ENCODE data around the gene CHD6. TPM values are rescaled to one million over a fixed set of nuclear protein-coding genes. Genes with fewer than 3 reads are reported as not detected.

Gene CHD6
- total and polyA plus RNA-seq, 2 experiments from 2014 or later: 12.6 to 24.9 TPM

DNA sequence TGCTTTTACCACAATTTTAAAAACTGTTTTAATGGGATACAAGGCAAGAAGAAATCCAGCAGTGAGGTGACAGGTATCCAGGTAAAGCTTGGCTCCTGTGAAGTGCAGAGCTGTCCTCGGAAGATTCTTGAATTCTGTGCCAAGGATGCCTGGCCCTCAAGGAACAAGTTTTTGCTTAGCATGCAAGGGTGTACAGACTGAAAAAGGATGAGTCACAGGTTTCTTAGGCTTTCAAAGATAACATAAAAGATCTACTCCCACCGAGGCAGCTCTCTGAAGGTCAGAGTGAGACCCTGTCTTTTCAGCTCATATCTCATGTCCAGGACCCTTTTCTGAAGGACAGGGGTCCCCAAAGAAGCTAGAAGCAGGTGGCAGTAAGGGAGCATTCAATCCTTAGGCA, 83.3 kb downstream of the CHD6 start:
- Histone ChIP-seq H3K4me1 (ENCODE audit: insufficient read depth) (peaks cover 8% of the 10 kb centered on the region), H3K9me3 (ENCODE audit: low read depth) (no peaks in the 10 kb centered on the region), H3K4me2 (ENCODE audit: unreplicated experiment) (no peak overlapping the region), H2AFZ (no peak overlapping the region), H3K27me3 (replicated peaks; ENCODE audit: insufficient read depth) (no peaks in the 10 kb centered on the region), H4K20me1 (ENCODE audit: insufficient read depth) (no peaks in the 10 kb centered on the region; the same call in 1 of the 2 replicates), H3K9me2 (ENCODE audit: insufficient read depth) (no peaks in the 10 kb centered on the region), H3K9ac (no peak overlapping the region), H3K36me3 (ENCODE audit: low read depth) (0 out of 2 replicates have a peak, but pooled peaks cover 2% of the 10 kb centered on the region), H3K79me2 (ENCODE audit: insufficient read depth) (peaks cover 48% of the 10 kb centered on the region), H3F3A (ENCODE audit: insufficient read depth) (no peaks in the 10 kb centered on the region), H3K27ac (no peak overlapping the region), H3K4me3 (no peak overlapping the region)
- TF ChIP-seq EZH2phosphoT487 (IDR thresholded peaks at IDR 0.05; ENCODE audit: insufficient read depth, low read depth) (no peak), EZH2 (IDR thresholded peaks at IDR 0.05; ENCODE audit: insufficient read depth, poor library complexity, severe bottlenecking) (no peak)
- DNase-seq: peak; percentile 16
- in situ Hi-C loops (cut with MboI): no loop called here
- WGBS, 2 experiments (ENCODE audit: low coverage in 1 of 2, low lambda C conversion rate in 2 of 2, missing lambda C conversion rate in 2 of 2): 95% methylated on average over 2 of the region's 2 CpGs

DNA sequence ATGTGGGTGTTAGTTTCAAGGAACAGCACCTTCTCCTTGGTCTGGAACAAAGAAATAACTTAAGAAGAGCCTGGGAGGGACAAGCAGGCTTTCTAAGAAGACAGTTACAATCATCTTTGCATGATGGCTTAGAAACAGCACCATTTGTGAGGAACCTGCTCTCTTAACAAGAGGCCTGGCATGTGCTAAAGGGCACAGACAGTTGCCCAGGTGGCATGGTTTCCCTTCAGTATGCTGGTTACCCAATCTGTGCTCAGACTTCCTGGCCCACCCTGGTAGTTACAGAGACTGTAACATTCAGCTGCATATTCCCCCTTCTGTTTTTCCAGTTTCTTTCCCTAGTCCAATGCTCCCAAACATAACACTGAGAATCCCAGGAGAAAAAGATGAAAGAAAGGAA, 84.0 kb downstream of the CHD6 start:
- no peak overlapping the region for H3K9ac ChIP-seq
- H3K4me2 ChIP-seq (ENCODE audit: unreplicated experiment): no peak overlapping the region
- H3K27me3 ChIP-seq (replicated peaks; ENCODE audit: insufficient read depth): no peaks in the 10 kb centered on the region
- no peak overlapping the region for H3K27ac ChIP-seq
- TF ChIP-seq EZH2 (IDR thresholded peaks at IDR 0.05; ENCODE audit: insufficient read depth, poor library complexity, severe bottlenecking) (no peak), EZH2phosphoT487 (IDR thresholded peaks at IDR 0.05; ENCODE audit: insufficient read depth, low read depth) (no peak)
- no peaks in the 10 kb centered on the region for H3K36me3 ChIP-seq (ENCODE audit: low read depth)
- no peak for DNase-seq
- H3K9me3 ChIP-seq (ENCODE audit: low read depth): no peaks in the 10 kb centered on the region
- H3F3A ChIP-seq (ENCODE audit: insufficient read depth): no peaks in the 10 kb centered on the region
- H2AFZ ChIP-seq: no peak overlapping the region
- H3K9me2 ChIP-seq (ENCODE audit: insufficient read depth): no peaks in the 10 kb centered on the region
- peaks cover 52% of the 10 kb centered on the region for H3K79me2 ChIP-seq (ENCODE audit: insufficient read depth)
- peaks cover 8% of the 10 kb centered on the region for H3K4me1 ChIP-seq (ENCODE audit: insufficient read depth)
- in situ Hi-C loops (cut with MboI): no loop called here
- H3K4me3 ChIP-seq: no peak overlapping the region
- no peaks in the 10 kb centered on the region; the same call in 1 of the 2 replicates for H4K20me1 ChIP-seq (ENCODE audit: insufficient read depth)

DNA sequence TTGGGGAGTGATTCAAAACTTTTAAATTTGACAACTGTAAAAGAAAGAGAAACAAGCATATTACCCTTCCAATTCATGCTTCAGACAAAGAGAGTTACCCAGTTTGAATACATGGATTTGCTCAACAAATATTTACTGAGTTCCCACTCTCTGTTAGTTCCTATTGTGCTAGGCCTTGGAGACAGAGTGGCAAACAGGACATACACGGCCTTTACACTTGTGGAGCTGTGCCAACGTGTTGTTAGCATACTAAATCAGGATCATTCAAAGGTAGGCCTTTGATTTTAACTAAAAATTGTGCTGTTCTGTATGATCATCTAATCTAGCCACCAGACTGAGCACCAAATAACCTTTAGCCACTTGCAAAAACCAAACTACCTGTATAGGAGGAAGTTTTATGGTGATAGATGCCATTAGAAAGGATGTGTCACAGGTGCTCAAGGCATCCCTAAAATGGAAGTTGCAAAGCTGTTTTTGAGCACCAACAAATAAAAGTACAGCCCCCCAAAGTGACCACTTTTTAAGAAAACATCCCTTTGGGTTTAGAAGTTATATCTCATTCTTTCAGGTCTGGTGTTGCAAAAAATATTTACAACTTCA, 84.5 kb downstream of the CHD6 start:
- WGBS, 2 experiments (ENCODE audit: low coverage in 1 of 2, low lambda C conversion rate in 2 of 2, missing lambda C conversion rate in 2 of 2): 64 to 69% methylated on average over 2 of the region's 2 CpGs
- H3K79me2 ChIP-seq (ENCODE audit: insufficient read depth): peaks cover 49% of the 10 kb centered on the region
- no peak for DNase-seq
- H3F3A ChIP-seq (ENCODE audit: insufficient read depth): no peaks in the 10 kb centered on the region
- no peaks in the 10 kb centered on the region for H3K36me3 ChIP-seq (ENCODE audit: low read depth)
- H3K27me3 ChIP-seq (replicated peaks; ENCODE audit: insufficient read depth): no peaks in the 10 kb centered on the region
- H3K4me1 ChIP-seq (ENCODE audit: insufficient read depth): peaks cover 8% of the 10 kb centered on the region
- H3K27ac ChIP-seq: no peak overlapping the region
- no peaks in the 10 kb centered on the region; the same call in 1 of the 2 replicates for H4K20me1 ChIP-seq (ENCODE audit: insufficient read depth)
- TF ChIP-seq EZH2 (IDR thresholded peaks at IDR 0.05; ENCODE audit: insufficient read depth, poor library complexity, severe bottlenecking) (no peak), EZH2phosphoT487 (IDR thresholded peaks at IDR 0.05; ENCODE audit: insufficient read depth, low read depth) (no peak)
- in situ Hi-C loops (cut with MboI): no loop called here
- no peaks in the 10 kb centered on the region for H3K9me3 ChIP-seq (ENCODE audit: low read depth)
- H3K9me2 ChIP-seq (ENCODE audit: insufficient read depth): no peaks in the 10 kb centered on the region
- no peak overlapping the region for H2AFZ ChIP-seq
- H3K4me3 ChIP-seq: no peak overlapping the region
- H3K4me2 ChIP-seq (ENCODE audit: unreplicated experiment): no peak overlapping the region
- no peak overlapping the region for H3K9ac ChIP-seq

DNA sequence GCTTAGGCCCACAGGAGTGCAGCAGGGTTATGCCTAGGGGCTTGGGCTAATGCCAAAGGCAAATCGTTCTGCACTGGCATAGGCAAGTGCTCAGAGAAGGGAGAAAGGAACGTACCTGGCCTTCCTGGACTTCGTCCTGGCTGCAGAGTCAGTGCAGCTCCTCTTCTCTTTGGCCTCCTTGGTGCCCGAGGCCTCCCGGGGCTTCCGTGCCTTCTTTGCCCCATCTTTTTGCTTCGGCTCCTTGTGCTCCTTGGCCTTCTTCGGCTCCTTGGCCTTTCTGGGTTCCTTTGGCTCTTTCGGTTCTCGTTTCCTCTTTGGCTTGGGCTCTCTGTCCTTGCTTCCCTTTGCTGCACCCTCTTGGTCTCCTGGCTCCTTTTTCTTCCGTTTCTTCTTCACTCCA, 85.2 kb downstream of the CHD6 start:
- H3K79me2 ChIP-seq (ENCODE audit: insufficient read depth): peaks cover 44% of the 10 kb centered on the region
- WGBS, 2 experiments (ENCODE audit: low coverage in 1 of 2, low lambda C conversion rate in 2 of 2, missing lambda C conversion rate in 2 of 2): 91 to 95% methylated on average over 10 to 11 of the region's 11 CpGs
- in situ Hi-C loops (cut with MboI): no loop called here
- no peak overlapping the region for H3K27ac ChIP-seq
- no peak overlapping the region for H3K9ac ChIP-seq
- no peak overlapping the region for H2AFZ ChIP-seq
- no peaks in the 10 kb centered on the region; the same call in 1 of the 2 replicates for H4K20me1 ChIP-seq (ENCODE audit: insufficient read depth)
- H3K9me2 ChIP-seq (ENCODE audit: insufficient read depth): no peaks in the 10 kb centered on the region
- TF ChIP-seq EZH2 (IDR thresholded peaks at IDR 0.05; ENCODE audit: insufficient read depth, poor library complexity, severe bottlenecking) (no peak), EZH2phosphoT487 (IDR thresholded peaks at IDR 0.05; ENCODE audit: insufficient read depth, low read depth) (no peak)
- no peaks in the 10 kb centered on the region for H3K36me3 ChIP-seq (ENCODE audit: low read depth)
- no peak for DNase-seq
- H3K4me3 ChIP-seq: no peak overlapping the region
- H3K27me3 ChIP-seq (replicated peaks; ENCODE audit: insufficient read depth): no peaks in the 10 kb centered on the region
- H3K4me1 ChIP-seq (ENCODE audit: insufficient read depth): peaks cover 8% of the 10 kb centered on the region
- no peaks in the 10 kb centered on the region for H3F3A ChIP-seq (ENCODE audit: insufficient read depth)
- no peak overlapping the region for H3K4me2 ChIP-seq (ENCODE audit: unreplicated experiment)
- H3K9me3 ChIP-seq (ENCODE audit: low read depth): no peaks in the 10 kb centered on the region
